GM19467 (cell line): Measurements from ENCODE around the gene NLRC5.
"Not testable (repeated sequence)": the region's sequence is repeated elsewhere in the genome, so short reads cannot be mapped to it uniquely, and the experiment has no call there.

Experiments
- ATAC-seq: cut with Tn5 transposase; IDR thresholded peaks from one replicate; pipeline ENCODE4 v1.9.1; 2021; ENCODE audit warnings: mild to moderate bottlenecking, moderate library complexity; ENCODE audit not compliant: unreplicated experiment

The NLRC5 gene

DNA sequence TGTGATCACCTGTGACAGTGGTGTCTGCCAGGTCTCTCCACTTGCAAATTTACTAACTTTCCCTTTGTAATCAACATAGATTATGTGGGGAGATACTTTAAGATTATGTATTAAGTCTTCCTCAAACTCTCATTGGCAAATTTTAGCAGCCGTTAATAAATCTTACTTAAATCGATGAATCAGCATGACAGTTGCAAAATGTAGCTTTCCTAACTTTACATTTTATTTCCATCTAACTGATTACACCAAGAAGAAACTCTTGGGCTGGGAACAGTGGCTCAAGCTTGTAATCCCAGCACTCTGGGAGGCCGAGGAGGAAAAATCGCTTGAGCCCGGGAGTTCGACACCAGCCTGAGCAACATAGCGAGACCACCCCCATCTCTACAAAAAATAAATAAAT lies 79.7 kb downstream of the NLRC5 start:
- ATAC-seq: no peak

DNA sequence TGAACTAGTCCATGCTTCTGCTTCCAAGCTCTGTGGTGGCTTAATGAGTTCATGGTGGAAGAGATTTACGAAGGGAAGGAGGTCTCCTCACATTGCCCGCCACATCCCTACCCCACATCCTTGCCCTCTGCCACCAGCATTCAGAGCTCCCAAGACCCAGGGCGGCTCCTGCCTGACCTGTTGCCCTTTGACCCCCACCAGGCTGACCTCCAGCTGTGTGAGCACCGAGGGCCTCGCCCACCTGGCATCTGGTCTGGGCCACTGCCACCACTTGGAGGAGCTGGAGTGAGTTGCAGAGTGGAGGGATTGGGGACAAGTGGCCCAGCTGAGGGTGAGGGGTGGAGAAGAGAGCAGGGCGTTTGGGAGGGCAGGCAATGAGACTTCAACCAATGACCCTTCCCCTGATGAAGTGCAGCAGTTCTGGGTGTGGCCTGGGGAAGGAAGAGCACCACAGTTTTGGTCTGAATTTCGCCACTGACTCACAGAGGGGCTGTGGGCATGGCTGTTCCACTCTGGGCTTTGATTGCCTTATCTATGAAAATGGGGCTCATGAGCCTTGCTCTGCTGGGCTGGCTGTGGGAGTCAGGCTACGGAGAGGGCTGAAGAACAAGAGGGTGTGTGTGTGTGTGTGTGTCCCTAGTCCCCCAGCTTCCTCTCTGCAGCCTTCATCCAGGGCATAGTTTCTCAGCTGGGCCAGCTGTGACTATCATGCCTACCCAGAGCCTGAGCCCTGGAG lies 80.4 kb downstream of the NLRC5 start:
- no peak for ATAC-seq

DNA sequence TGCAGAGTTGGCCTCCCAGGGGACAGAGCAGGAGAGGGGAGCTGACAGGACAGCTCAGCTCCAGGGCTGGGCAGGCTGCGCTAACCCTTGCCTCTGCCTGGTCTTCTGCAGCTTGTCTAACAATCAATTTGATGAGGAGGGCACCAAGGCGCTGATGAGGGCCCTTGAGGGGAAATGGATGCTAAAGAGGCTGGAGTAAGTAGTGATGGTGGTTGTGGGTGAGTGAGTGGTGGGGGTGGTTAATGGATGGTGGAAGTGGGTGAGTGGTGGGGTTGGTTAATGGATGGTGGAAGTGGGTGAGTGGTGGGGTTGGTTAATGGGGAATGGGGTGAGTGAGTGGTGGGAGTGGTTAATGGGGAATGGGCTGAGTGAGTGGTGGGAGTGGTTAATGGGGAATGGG lies 81.1 kb downstream of the NLRC5 start:
- ATAC-seq: no peak

DNA sequence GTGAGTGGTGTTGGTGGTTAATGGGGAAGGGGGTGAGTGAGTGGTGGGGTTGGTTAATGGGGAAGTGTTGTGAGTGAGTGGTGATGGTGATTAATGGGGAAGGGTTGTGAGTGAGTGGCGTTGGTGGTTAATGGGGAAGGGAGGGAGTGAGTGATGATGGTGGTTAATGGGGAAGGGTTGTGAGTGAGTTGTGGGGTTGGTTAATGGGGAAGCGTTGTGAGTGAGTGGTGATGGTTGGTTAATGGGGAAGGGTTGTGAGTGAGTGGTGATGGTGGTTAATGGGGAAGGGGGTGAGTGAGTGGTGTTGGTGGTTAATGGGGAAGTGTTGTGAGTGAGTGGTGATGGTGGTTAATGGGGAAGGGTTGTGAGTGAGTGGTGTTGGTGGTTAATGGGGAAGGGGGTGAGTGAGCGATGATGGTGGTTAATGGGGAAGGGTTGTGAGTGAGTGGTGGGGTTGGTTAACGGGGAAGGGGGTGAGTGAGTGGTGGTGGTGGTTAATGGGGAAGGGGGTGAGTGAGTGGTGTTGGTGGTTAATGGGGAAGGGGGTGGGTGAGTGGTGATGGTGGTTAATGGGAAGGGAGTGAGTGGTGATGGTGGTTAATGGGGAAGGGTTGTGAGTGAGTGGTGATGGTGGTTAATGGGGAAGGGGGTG lies 81.8 kb downstream of the NLRC5 start:
- not testable (repeated sequence) for ATAC-seq

DNA sequence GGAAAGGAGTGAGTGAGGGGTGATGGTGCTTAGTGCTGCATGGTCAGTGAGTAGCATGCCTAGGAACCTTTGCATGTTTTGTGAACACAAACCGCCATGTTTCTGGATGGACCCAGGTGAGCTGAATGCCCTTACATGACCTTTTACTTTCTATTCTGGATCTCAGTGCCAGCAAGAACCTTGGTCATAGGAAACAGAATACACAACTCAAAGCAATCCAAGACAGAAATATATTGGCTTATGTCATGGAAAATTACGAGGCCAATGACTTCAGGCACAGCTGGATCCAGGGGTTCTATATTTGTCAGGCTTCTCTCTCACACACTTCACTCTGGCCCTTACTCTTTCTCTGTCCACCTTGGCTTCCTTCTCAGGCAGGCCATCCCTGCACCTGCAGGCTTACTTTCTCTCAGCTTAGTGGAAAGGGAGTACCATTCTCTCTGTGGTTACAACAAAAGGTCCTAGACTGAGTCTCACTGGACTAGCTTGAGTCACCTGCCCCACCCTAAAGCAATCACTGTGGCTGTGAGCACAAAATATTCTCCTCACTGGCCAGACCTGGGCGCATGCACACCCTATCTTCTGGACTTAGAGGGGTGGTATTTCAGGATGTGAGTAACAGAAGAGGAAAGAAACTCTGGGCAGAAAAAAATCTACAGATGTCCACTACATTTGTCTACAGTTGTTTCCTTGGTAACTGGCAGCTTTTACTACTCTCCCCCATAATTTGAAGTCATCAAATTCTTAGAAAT lies 82.7 kb downstream of the NLRC5 start:
- no peak for ATAC-seq

DNA sequence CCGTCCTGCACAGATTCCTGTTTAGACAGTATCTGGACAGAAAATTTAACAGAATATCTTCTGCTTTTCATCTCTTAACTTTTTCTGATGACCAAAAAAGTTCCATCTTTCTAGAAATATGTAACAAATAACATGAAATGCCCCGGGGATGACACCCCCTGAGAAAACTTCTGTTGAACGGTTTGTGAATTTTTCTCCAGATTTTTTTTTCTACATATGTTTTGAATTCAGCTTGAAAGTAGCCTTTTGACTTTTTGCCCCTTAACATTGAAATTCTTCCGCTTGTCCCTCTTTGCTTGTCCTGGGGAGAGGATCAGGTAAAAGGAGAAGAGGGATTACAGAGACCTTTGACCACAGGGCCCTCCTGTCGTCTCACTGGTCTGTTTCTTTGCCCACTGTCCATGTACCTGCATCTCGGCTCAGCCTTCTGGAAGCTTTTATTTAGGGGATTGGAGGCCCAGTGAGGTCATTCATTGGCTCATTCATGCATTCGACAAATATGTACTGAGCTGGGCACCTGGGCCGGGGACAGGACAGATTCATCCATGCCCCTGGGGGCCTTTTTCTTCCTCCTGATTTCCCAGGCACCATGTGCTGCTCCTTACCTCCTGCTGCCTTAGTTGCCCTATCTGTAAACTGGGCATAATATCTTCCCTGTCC lies 83.4 kb downstream of the NLRC5 start:
- ATAC-seq: no peak

DNA sequence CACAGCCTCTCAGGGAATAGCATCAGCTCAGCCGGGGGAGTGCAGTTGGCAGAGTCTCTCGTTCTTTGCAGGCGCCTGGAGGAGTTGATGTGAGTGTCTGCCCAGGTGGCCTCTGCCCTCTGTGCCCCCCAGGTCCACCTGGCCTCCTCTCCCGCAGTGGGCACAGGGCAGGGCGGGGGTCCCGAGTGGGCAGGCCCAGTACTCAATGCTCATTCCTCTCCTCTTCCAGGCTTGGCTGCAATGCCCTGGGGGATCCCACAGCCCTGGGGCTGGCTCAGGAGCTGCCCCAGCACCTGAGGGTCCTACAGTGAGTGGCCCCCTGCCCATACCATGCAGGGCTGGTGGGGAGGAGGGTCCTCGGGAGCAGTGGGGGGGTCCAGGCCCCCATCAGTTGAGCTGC lies 88.4 kb downstream of the NLRC5 start:
- no peak for ATAC-seq

DNA sequence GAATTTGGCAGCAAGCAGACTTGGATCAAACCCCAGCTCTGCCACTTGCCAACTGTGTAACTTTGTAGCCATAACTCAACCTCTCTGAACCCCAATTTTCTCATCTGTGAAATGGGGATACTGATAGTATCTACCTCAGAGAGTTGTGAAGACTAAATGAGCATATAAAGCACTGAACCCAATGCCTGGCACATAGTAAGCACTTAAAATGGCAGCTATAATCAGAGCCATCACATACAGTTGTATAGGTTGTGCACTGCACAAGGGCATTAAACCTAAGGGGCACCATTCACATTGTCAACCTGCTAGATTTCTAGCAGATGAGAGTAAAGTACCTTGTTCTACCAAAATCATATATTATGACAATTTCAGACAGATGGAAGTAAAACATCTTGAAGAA lies 92.4 kb downstream of the NLRC5 start:
- ATAC-seq: no peak

DNA sequence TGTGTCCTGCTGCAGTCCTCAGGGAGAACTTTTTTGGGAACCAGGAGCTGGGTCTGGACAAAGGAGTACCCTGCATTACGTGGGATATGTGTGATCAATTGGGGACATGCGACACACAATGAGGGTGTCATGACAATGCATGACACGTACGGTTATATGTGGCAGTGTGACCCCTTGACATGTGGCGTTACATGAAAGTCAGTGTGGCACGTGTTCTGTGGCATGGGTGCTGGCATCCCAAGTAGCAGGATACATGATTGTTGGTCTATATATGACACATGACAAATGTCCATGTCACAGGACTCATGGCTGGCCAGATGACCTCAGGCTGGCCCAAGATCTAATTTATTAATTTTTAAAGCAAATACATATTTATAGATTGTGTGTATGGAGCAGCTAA lies 93.3 kb downstream of the NLRC5 start:
- no peak for ATAC-seq

DNA sequence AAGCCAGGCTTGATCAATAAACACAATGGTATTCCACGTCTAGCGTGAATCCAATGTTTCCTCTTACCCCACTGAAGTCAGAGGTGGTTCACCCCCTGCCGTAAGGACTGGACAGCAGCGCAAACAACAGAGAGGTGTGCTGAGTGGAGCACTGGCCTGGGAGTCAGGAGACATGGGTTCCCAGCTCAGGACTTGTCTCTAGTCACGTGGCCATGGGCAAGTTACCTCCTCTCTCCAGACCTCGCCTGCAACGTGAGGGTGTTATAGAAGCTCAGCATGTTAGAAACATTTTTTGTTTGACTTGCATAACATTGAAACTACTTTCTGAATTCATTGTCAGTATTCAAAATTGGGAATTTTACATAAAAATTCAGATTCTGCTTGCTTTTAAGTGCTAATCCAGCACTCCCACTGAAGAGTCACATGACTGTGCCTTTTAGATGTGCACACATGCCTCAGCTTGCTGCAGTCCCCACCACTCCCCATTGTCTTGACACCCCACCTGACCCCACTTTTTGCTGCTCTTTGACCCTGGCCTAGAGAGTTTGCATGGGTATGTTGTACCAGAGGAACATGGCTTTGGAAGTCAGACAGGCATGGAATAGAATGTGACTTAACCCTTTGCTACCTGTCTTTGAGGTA lies 94.2 kb downstream of the NLRC5 start:
- ATAC-seq: no peak

DNA sequence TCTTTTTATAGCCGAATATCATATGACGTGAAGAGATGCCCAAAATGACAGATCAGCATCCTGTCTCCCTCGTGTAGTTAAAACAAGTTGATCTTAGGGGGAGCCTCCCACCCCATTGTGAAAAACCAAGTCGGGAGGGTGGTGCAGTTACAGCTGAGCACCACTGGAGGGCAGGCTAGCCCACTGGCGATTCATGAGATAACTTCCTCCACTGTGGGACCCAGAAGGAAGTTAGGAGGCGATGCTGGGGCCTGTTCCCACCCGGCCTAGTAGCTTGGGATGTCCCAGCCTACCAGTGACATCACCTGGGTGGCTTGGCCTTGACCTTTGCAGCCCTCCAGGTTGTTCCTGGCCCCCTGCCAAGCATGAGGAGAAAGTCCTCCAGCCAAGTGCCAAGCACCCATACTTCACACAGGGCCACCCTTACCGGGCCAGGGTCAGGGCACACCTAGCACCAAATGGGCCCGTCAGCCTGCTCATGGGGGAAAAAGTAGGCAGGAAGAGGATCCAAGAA lies 95.0 kb downstream of the NLRC5 start:
- no peak for ATAC-seq

DNA sequence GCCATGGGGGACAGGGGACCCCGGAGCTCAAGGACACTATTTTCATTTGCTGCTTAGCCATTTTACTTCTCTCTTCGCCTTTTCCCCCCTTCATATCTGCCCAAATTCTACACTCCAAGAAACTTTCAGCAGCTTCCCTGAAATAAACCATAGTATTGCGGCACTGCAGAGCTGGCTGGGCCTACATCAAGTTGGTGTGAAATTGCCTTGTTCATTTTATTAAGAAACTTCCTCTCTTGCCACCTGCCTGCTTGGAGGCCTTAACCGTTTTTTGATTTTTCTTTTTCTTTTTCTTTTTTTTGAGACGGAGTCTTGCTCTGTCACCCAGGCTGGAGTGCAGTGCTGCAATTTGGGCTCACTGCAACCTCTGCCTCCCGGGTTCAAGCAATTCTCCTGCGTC lies 95.6 kb downstream of the NLRC5 start:
- no peak for ATAC-seq

DNA sequence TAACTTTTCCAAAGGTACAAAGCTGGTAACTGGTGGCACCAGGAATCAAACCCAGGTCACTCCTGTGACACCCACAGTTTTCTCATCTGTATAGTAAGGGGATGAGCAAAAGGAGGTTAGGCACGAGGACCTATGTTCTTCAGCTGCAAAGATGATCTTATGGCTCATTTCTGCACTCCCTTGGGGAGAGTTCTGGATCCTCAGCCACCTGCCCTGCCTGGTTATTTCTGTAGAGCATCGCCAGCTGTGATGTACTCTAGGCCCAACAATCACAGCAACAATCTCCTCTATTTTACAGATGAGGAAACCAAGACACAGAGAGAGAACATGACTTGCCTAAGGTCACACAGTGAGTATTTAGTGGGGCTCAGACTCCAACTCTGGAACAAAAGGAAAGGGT lies 97.6 kb downstream of the NLRC5 start:
- no peak for ATAC-seq

DNA sequence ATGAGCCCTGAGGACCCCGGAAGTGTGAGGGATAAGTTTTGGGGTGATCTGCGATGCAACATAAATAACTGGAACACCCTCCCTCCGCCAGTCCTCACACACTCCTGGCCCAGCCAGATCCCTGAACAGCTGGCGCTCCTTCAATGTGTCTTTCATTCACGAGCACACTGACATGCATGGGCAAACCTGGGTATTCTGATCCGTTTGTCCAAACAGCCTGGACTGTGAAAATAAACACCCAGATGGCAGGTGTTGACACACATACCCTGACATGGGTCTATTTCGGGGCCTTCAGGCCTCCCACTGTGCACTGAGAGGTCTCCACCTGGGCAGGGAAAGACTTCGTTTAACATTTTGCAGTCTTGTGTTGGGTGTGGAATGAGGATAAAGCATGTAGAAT lies 100.0 kb downstream of the NLRC5 start:
- no peak for ATAC-seq

DNA sequence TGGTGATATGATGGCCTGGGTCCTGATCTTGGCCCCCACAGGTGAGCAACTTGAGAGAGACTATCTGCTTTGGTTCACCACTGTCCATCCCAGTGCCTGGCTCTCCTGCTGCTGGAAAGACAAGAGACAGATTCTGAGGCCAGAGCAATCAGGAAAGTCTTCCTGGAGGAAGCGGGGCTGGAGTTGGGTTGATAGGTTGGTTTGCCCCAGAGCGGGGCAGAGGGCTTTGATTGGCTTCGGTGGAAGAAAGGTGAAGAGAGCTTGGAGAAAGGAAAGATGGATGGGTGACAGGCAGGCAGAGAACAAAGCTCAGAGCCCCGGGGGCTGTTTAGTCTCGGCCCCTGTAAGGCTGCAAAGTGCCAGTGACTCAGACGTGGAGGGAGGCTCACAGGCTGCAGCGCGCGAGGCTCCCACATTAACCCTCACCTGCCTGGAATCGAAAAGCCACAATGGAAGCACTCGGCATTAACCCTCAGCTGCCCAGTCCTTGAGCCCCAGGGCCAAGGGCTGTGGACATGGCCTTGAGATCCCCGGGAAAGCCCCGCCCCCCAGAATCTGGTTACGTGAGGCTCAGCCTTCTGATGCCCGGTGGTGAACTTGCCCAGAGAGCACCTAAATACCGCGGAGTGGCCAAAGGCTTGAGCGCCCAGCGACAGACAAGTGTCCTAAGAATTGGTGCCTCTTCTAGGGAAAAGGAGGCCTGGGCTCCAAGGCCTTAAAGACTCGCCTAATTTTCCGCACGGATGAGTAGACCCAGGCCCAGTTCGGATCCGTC lies 102.0 kb downstream of the NLRC5 start:
- ATAC-seq: no peak

DNA sequence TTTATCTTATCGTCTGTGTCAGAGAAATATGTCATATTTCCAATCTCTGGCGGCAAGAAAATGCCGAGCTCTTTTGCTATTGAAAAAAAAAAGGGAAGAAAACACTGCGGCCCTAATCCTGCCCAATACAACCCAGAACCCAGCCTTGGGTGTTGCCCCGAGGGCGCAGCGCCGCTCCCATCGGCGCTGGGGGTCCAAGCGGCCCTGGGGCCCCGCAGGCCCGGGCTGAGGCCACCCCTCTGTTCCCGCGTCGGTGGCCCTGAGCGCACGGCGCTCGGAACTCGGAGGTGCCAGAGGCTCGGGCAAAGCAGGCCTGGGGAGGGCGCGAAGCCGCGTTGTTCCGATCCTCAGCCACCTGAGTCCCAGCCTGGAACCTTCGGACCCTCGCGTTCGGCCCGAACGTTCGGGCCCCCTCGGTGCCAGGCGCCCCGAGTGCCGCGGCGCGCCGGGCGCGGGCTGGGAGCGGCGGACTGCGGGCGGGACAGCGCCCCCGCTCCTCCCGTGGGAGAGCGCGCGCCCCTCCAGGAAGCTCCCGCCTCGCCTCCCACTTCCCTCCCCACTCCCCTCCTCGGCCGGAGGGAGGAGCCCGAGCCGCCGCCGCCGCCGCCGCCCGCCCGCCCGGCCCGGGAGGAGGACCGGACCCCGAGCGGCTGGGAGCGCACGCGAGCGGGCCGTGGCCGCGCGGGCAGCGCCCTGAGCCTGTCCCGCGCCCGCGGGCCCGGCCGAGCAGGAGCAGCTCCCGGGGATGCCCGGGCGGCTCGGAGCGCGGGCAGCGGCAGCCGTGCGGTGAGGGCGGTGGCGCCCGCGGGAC lies 102.8 kb downstream of the NLRC5 start, which contains the start of gene CPNE2:
CPNE2 (plus strand) TSS at position 609 of the 811 bp plus-strand sequence. CDS start 18,160 bp downstream, outside the sequence.
- ATAC-seq: no peak

DNA sequence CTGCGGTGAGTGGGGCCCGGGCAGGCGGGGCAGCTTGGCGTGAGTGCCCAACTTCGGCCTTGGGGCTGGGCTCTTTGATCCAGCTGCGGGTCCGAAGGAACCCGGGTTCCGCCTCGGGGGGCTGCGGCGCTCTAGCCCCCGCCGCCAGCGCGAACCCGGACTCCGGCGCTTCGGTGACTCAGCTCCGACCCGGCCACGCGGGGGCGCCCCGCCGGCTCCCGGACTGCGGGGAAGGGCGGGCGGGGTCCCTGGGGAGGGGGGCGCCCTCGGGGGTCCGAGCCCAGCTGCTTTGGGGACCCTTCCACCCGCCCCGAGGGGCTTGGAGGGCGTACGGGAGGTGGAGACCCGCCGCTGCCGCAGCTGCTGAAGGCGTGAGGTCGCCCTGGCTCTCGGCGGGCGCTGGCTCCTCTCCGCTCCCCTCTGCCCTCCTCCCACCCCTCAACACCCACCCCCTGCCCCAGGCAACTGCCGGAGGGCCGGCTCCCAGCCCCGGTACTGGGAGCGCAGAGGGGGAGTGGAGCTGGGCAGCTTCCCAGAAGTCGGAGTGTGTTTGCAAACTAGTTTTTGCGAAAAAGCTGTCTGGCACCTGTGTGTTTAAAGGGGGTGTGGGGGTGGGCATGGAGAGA lies 103.5 kb downstream of the NLRC5 start:
- no peak for ATAC-seq

DNA sequence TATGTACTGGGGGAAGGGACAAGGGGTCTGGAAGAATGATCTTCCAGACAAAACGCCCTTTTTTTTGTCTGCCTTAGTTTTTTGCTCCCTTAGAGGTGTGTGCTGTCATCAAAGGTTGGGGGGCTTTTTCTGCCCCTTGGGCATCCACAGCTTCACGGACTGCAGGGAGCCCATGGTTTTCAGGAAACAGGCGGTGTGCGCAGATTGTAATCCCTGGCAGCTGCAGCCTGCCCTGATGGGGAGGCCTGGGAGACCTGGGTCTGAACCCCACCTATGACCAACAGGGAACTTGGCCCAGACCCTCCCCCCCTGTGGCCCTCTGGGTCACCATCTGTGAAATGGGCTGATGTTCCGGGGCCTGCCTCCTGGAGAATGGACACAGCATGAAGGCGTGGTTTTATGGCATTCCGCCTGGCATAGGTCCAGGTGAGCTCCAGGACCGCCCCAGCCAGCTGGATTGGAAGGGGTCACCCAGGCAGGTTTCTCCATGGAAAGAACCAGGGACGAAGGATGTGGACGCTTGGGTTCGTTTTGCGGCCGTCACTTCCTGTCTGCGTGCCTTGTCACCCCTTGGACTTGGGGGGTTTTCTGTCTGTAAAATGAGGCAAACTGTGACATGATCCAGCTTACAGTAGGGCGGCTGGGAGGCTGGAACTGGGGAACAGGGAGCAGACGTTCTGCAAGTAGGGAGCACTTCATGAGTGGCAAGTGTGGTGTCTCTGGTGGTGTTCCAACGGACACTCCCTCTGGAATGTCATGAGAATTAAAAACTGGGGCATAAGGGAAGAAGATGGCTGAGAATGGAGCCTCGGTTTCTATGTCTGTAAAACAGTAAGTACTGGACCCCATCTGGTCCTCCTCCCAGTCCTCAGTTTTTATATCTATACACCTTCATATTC lies 104.6 kb downstream of the NLRC5 start:
- no peak for ATAC-seq
